A549 (cell line): ENCODE data around the gene ARL17B.
"Not testable (repeated sequence)": the region's sequence is repeated elsewhere in the genome, so short reads cannot be mapped to it uniquely, and the experiment has no call there.

Experiments used
- HDAC2 ChIP-seq: fragments of 200-600 bp; sonication (generic); IDR thresholded peaks from 2 replicates; pipeline ENCODE4 v1.6.1; 2016
- MYC ChIP-seq: IDR thresholded peaks from 2 replicates; pipeline ENCODE4 v1.6.1; 2012; ENCODE audit warnings: mild to moderate bottlenecking, inconsistent platforms, low read length, improper control_type of control experiment, borderline replicate concordance
- NFE2L2 ChIP-seq: fragments of 150-350 bp; conservative IDR thresholded peaks from 2 replicates; pipeline ENCODE4 v1.6.1; 2014; ENCODE audit warnings: low read length
- POLR2A ChIP-seq: IDR thresholded peaks from 2 replicates; pipeline ENCODE4 v1.6.1; 2012; ENCODE audit warnings: mild to moderate bottlenecking, low read length
- RAD21 ChIP-seq, 2 experiments: fragments of >200 bp in 1 of 2; sonication (Bioruptor Twin) in 1 of 2; formaldehyde crosslinking in 1 of 2; IDR thresholded peaks in 1 of 2; conservative IDR thresholded peaks in 1 of 2; 2 replicates in 1 of 2; 3 replicates in 1 of 2; pipeline ENCODE4 v1.6.1; 2012 to 2018; ENCODE audit warnings: inconsistent platforms in 1 of 2
- RNF2 ChIP-seq: fragments of 200-600 bp; sonication (generic); IDR thresholded peaks from 2 replicates; pipeline ENCODE4 v1.6.1; 2016; ENCODE audit warnings: low read depth, mild to moderate bottlenecking, antibody characterized with exemption, moderate library complexity, borderline replicate concordance
- TF ChIP-seq, protein P1 (sequence below): fragments of >200 bp; sonication (Bioruptor Twin); formaldehyde crosslinking; IDR thresholded peaks from 3 replicates; pipeline ENCODE4 v1.5.1; 2016

DNA sequence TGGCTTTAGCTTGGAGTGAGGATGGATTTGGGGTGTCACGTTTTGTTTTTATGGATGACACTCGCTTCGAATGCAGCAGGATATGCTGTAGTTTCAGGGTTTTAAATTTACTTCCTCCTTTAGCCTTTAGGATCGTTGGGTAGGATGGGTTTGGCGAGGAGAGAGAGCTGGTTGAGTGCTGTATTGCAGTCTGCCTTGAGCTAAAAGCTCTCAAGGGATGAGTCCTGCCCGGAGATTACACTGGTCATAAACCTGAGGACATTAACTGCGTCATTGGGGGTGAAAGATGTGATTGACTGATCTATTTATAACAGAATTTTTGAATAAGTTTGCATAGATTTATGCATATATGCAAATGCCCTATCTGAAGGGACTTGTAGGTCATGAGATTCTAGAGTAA lies 11.9 kb upstream of the ARL17B start:
- TF ChIP-seq MYC; HDAC2; POLR2A; NFE2L2; RAD21 (conservative IDR thresholded peaks at IDR 0.05 in 1 of 2, IDR thresholded peaks at IDR 0.05 in 1 of 2); RNF2: not testable (repeated sequence)
- TF ChIP-seq, protein P1, sequence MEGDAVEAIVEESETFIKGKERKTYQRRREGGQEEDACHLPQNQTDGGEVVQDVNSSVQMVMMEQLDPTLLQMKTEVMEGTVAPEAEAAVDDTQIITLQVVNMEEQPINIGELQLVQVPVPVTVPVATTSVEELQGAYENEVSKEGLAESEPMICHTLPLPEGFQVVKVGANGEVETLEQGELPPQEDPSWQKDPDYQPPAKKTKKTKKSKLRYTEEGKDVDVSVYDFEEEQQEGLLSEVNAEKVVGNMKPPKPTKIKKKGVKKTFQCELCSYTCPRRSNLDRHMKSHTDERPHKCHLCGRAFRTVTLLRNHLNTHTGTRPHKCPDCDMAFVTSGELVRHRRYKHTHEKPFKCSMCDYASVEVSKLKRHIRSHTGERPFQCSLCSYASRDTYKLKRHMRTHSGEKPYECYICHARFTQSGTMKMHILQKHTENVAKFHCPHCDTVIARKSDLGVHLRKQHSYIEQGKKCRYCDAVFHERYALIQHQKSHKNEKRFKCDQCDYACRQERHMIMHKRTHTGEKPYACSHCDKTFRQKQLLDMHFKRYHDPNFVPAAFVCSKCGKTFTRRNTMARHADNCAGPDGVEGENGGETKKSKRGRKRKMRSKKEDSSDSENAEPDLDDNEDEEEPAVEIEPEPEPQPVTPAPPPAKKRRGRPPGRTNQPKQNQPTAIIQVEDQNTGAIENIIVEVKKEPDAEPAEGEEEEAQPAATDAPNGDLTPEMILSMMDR, result not testable (repeated sequence)
